IPS-18c (cell line): ENCODE measurements around the gene BTBD16.

ENCODE experiments used
- H3K4me3 ChIP-seq: 2 replicates; pipeline ENCODE4 v1.7.0; 2013; ENCODE audit warnings: low read depth, mild to moderate bottlenecking, low read length, moderate library complexity; ENCODE audit not compliant: insufficient read depth
- H3K9me3 ChIP-seq: one replicate; pipeline ENCODE4 v1.6.1; 2013; ENCODE audit warnings: mild to moderate bottlenecking, low read length, moderate library complexity; ENCODE audit not compliant: control insufficient read depth, insufficient read depth

The BTBD16 gene

DNA sequence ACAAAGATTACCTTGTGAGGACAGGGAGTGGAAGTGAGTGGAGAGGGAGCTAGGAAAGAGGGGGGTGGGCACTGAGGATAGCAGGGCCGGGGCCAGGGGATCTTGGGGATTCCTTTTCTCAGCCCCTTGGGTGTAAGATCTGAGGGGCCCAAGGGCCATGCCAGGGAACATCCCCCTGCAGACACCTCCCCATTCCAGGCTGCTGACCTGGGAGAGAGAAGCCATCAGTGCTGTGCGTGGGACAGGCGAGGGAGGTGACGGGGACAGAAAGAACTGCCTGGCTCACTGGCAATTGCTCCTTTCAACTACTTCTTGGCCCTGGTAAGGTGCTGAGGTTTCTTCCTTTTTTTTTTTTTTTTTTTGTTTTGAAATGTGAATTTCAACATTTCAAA is 12.0 kb upstream of the BTBD16 start:
- Histone ChIP-seq H3K4me3 (no peak overlapping the region), H3K9me3 (no peaks in the 10 kb centered on the region)

DNA sequence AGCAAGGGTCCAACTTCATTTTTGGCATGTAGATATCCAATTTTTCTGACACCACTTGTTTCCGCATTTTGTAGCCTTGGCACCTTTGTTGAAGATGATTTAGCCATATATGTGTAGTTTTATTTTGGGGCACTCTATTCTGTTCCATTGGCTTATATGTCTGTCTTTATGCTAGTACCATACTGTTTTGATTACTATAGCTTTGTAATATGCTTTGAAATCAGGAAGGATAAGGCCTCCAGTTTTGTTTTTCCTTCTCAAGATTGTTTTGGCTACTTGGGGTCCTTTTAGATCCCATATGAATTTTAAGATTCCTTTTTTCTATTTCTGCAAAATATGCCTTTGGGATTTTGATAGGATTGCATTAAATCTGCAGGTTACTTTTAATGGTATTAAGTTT is 9.5 kb upstream of the BTBD16 start:
- no peak overlapping the region for H3K4me3 ChIP-seq
- no peaks in the 10 kb centered on the region for H3K9me3 ChIP-seq

DNA sequence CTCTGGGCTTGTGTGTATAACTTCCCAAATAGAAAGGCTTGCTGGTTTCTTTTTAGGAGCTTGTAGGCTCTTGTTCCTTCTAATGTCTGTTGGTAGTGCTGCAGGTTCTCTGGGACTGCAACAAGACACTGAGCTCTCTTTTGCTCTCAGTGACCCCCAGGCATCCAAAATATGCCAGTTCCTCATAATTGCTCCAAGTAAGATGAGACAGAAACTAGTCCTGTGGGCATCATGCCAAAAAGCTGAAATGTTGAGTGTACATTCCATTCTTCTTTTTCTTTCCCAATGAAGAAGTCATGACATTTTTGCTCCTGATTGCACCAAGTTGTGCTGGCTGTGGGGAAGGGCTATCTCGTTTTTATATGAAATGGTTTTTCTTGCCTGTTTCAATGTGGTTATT is 7.1 kb upstream of the BTBD16 start:
- H3K4me3 ChIP-seq = no peak overlapping the region
- no peaks in the 10 kb centered on the region for H3K9me3 ChIP-seq

DNA sequence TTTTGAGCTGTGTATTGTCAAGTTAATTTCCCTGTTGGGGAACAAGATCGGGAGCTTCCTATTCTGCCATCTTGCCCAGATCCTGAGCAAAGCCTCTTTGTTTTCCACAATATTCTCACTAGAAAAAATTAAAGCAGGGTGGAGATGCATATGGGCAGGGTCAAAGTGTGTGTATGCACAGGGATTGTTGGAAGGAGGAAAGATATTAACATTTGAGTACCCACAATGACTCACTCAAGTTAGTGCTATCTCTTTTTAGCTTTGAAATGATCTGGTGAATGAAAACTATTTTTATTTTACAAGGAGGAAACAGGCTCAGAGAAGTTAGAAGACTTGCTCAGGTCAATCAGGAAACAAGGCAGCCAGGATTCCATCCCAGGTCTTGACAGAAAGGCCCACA is 6.7 kb upstream of the BTBD16 start:
- Histone ChIP-seq H3K4me3 (no peak overlapping the region), H3K9me3 (no peaks in the 10 kb centered on the region)

DNA sequence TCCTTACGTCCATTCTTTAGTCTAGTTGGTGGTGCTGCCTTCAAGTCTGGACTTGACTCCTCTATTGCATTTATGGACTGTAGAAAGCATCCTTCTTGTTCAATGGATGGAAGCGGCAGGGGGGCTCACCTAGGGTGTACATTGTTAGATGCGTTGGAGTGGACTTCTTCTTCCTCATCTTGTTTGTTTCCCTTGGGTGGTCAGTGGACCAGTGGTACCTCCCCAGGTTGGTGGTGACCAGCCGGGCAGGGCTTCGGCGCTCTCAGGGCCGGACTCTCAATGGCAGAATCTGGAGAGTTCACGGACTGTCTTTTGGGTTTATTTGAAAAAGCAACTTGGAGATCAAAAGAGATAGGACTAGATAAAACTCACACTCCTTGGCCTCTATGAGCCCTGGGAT is 6.2 kb upstream of the BTBD16 start:
- H3K9me3 ChIP-seq = no peaks in the 10 kb centered on the region

DNA sequence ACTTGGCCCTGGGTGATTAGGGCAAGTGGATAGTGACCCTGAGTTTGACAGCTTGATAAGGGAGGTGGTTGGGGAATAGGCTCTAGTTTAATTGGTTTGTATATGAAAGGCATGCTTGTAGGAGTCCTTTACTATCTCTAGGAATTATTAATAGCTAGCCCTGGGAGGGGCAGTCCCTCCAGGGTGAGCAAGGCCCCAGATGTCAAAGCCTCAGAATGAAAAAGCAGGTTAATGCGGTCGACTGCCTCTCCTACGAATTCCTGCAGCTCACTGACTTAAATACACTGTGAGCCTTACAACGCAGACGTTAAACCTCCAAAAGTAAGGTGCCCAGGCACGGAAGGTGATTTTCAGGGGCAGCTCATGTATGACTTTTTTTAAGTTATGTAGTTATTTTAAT is 5.2 kb upstream of the BTBD16 start:
- H3K9me3 ChIP-seq = no peaks in the 10 kb centered on the region
- no peak overlapping the region for H3K4me3 ChIP-seq

More for the DNA sequence above, 6.2 kb upstream of the BTBD16 start:
- no peak overlapping the region for H3K4me3 ChIP-seq

DNA sequence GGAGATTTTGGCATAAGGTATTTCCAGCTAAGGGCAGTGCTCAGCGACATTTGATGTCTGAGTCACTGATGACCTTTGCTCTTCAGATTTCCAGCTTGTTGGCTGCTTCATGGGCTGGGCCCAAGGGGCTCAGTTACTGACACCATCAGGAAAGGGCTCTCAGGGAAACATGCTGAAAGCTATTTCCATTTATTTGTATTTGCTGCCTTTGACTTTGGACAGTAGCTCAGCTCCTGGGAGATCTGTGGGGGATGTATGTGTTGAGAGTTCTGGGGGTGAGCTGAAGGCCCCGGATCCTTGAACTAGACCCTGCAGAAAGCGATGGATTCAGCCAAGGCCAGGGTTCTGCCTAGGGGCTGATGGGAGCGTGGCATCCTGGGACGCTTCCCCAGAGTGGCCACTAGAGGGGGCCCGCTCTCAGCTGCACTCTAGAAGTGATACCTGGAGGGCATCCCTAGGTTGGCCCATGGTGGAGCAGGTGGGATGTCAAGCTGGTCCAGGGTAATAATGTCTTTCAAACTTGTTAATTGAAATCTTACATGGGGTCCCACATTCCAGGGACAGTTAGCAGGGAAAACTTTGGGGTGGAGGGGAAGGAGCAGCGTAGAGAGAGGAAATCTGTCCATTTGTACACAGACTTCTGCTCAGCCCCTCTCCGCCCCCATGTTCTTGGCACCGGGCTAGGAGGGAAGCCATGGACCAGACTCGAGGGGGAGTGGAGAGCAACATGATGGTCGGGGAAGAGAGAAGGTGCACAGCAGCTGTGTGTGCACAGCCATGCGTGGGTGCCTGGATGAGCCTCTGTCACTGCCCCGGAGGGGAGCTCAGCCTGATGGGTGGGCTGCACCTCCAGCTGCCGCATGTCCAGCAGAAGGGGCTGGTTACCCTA is 3.0 kb upstream of the BTBD16 start:
- Histone ChIP-seq H3K4me3 (no peak overlapping the region), H3K9me3 (no peaks in the 10 kb centered on the region)

DNA sequence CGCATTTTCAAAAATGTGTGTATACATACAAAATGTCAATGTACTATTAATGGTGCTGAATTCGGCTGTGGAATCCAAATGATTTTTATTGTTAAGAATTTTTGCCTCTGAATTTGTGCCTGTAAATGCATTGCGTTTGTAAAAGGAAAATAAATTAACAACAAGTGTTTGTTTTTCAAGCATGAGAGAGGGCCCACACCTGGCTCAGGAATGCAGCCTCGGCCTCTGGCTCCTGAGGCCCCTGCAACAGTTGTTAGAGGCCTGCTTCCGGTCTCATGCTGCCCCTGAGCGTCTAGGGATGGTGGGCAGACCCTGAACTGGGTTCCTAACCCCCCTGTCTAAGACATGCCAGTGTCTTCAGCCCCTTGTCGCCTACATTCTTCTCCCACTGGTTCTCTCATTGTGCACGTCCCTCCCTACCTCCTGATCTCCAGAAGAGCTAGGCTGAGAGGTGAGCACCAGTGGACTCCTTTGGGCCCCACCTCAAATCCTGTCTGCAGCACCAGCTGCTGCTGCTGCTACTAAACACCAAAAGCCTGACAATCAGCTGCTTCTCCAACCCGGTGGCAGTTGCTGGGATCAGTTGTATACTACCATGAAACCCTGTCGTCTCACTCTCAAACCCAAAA is 1.9 kb upstream of the BTBD16 start:
- Histone ChIP-seq H3K9me3 (no peaks in the 10 kb centered on the region), H3K4me3 (no peak overlapping the region)

DNA sequence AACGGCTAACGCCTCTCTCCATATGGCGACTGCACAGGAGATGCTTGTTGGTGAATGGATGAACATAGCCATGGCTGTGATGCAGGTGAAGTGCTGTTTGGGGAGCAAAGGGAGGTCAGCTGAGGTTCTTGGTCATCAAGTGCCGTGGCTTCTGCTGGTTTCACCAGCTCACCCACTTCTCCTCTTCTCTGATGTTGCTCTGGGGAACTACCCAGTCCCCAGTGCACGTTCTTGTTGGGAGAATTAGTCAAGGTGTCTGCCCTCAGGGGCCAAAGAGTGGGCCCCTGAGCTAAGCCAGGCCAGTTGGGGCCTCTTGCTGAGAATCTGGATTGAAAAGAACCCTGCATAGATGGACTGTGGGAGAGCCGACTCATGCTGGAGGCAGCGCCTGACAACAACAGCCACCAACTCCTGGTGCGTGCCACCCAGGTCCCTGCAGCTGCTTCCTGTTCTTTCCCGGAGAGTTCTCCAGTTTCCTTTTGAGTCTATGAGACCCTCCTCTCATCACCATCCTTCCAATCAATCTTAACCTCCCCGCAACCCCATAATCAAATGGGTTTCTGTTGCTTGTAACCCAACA is 3.0 kb downstream of the BTBD16 start:
- H3K9me3 ChIP-seq = no peaks in the 10 kb centered on the region

DNA sequence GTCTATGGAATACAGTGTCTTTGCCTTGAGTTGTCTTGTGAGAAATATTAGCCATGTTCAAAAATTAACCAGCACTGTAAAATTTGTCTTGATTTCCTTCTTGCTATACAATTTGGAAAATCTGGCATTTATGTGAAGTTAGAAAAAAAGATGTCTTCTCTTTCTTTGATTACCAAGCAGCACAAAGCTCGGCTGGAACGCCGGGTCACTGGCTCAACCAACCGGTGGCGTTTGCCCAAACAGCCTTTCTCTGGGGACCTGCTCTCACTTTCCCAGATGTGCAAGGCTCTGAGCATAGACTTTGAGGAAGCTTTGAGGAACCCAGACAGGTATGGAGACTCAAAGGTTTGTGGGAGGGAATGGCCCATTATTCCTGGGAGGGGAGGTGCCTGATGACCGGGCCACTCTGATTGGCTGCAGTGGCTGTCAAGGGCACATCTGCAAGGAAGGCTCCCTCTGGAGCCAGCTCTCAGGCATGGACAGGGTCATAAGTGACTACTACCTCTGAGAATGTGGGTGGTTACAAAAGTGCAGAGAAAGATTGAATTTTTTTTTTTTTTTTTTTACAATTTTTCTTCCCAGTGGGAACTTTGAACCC is 5.6 kb downstream of the BTBD16 start:
- no peak overlapping the region for H3K4me3 ChIP-seq
- no peaks in the 10 kb centered on the region for H3K9me3 ChIP-seq

More for the DNA sequence above, 3.0 kb downstream of the BTBD16 start:
- H3K4me3 ChIP-seq = no peak overlapping the region

DNA sequence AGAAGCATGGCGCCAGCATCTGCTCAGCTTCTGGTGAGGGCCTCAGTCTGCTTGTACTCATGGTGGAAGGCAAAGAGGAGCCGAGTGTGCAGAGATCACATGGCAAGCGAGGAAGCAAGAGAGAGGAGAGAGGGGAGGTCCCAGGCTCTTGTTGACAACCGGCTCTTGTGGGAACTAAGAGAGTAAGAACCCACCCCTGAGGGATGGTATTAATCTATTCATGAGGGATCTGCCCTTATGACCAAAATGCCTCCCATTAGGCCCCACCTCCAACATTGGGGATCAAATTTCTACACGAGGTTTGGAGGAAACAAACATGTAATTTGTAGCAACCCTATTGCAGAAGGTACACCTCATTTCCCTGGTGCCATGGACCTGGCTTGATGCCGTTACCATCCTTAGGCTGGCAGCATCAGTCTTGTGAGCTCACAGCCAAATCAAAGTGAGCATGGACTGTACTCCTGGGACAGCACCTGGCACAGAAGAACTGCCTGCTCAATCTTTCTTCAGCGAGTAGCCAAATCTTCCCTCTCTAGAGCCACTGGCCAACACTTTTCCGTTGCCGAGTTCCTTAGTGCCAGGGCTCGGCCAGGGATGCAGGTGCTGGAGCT is 6.5 kb downstream of the BTBD16 start:
- no peak overlapping the region for H3K4me3 ChIP-seq
- no peaks in the 10 kb centered on the region for H3K9me3 ChIP-seq

DNA sequence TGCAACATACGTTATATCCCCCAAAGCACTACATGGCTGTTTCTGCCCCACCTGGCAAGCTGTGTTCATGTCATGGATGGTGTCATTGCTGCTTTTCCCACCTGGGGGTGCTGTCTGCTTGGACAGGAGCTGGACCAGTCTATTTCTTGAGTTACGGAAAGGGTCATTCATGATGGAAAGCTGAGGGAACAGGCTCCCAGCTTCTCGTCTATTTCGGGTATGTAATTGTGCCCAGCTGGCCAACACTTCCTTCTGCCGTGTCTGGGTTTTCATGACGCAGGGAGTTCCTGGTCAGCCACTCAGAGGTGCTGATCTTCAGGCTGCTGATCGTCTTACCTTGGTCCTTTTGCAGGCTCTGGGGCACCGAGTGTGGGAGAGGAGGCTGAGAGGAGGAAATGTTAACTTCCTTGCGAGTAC is 8.6 kb downstream of the BTBD16 start:
- H3K4me3 ChIP-seq = no peak overlapping the region
- H3K9me3 ChIP-seq = no peaks in the 10 kb centered on the region

DNA sequence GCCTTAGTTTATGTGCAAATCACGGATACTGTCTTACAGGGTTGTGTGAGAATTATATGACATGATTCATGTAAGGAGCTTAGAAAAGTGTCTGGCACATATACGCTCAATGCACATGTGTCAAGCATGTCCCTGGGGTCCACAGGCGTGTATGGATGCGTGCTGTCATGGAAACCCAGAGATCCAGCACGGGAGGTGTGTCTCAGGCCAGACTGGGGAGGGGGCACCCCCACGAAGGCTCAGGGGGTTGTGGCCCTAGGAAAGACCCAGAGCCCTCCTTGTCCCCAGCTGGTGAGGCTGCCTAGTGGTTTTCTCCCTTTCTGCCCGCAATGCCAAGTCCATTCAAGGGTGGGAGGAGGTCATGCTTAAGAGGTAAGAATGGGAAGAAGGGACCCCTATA is 9.1 kb downstream of the BTBD16 start:
- Histone ChIP-seq H3K4me3 (no peak overlapping the region), H3K9me3 (no peaks in the 10 kb centered on the region)

DNA sequence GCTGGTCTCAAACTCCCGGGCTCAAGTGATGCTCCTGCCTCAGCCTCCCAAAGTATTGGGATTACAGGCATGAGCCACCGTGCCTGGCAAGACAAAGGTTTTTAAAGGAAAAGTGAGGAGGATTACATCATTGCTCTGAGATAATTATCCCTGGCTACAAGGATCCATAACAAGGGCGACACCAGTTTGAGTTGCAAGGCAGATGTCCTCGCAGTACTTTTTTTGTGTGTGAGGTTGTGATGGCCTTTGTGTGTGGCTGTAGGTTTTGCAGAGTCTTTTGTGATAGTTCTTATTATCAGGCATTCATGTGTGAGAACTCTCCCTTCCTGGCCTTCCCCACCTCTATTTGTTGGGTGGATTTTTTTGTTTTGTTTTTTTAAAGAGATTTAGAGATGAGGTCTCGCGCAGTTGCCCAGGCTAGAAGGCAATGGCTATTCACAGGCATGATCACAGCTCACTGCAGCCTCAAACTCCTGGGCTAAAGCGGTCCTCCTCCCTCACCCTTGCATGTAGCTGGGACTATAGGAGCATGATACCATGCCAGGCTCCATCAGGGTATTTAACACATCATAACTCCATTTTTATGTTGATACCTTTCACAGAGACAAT is 10.0 kb downstream of the BTBD16 start:
- no peaks in the 10 kb centered on the region for H3K9me3 ChIP-seq
- H3K4me3 ChIP-seq = no peak overlapping the region

DNA sequence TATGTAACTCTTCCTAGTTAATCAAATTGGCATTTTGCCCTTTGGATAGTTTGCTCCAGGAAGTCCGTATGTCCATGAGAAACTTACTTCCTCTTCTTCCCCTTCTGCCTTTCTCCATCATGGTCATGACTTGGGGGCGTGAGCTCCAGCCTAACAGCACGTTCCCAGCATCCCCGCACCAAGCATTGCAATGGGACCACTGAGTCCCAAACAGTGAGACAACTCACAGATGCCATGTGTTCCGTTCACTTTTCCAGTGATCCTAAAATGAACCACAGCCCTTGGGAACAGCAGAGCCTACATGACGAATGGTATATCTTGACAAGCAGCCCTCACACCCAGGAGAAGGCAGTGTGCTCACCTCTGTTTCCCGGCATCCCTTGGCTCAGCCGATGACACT is 10.7 kb downstream of the BTBD16 start:
- Histone ChIP-seq H3K9me3 (no peaks in the 10 kb centered on the region), H3K4me3 (no peak overlapping the region)

DNA sequence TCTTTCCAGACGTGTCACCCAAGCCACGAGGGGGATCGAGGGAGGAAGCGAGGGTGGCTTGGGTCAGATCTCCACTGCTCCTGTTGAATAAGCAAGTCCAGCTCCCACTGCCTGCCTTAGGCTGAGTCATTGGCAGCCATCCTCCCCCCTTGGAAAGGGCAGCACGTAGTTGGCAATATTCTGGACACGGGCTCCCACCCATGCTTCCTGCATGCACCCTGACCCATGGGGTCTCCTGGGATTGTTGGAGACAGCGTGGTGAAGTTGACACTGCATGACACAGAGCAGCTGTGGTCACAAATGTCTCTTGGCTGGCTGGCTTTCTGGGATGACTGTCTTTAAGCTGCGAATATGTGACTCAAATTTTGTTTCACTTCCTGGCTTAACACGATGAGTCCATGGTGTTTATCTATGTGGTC is 11.2 kb downstream of the BTBD16 start:
- no peaks in the 10 kb centered on the region for H3K9me3 ChIP-seq

DNA sequence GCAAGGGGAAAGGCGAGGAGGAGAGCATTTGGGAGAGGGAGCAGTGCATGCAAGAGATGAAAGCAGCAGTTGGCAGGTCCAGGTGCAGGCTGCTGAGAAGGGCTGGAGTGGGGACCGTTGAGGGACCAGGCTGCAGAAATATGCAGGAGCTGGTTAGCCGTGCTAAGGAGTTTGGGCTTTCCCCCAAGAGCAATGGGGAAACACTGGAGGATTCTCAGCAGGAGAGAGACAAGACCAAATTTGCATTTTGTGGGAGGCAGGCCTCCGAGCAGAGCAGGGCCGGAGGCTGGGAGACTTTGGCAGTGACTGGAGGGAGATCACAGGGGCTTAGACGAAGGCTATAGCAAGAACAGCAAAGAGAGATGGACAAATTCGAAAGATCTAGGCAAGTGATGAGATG is 11.8 kb downstream of the BTBD16 start:
- no peaks in the 10 kb centered on the region for H3K9me3 ChIP-seq

More for the DNA sequence above, 11.2 kb downstream of the BTBD16 start:
- no peak overlapping the region for H3K4me3 ChIP-seq

More for the DNA sequence above, 11.8 kb downstream of the BTBD16 start:
- no peak overlapping the region for H3K4me3 ChIP-seq
